ENCODE data around the gene ZC3HAV1L.

ZC3HAV1L gene

DNA sequence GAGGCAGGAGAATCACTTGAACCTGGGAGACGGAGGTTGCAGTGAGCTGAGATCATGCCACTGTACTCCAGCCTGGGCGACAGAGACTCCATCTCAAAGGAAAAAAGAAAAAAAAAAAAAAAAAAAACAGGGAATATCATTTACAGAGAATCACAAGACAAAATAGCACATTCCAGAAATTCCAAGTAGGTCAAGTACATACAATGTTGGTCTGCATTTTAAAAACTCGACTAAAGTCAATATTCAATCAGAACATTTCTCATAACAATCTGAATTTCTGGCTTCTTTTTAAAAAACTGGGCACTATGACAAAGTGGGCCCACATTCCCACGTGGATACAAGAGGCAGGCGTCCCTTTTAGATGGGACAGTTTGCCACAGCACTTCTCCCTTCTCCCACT, 12.8 kb downstream of the ZC3HAV1L start:
- Mint-ChIP-seq H3K9me3 (no peaks in the 10 kb centered on the region), H3K27ac (no peak overlapping the region), H3K27me3 (no peaks in the 10 kb centered on the region), H3K4me1 (no peaks in the 10 kb centered on the region), H3K4me3 (no peak overlapping the region), H3K36me3 (peaks cover 4% of the 10 kb centered on the region)
- no peak for DNase-seq (ENCODE audit: low spot score in 2 of 2)
- ATAC-seq (ENCODE audit: low read depth): no peak

DNA sequence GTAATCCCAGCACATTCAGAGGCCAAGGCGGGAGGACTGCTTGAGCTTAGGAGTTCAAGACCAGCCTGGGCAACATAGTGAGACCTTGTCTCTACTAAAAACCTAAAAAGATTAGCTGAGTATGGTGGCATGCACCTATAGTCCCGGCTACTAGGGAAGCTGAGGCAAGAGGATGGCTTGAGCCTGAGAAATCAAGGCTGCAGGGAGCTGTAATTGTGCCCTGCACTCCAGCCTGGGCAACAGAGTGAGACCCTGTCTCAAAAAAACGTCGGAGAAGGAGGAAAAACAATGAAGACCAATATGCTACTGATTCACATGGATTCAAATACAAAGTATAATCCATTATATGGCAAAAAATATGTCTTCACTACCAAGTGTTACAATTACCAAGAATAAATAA, 13.6 kb downstream of the ZC3HAV1L start:
- H3K4me1 Mint-ChIP-seq: no peaks in the 10 kb centered on the region
- H3K4me3 Mint-ChIP-seq: no peak overlapping the region
- H3K27me3 Mint-ChIP-seq: no peaks in the 10 kb centered on the region
- peaks cover 4% of the 10 kb centered on the region for H3K36me3 Mint-ChIP-seq
- ATAC-seq (ENCODE audit: low read depth): no peak
- no peak for DNase-seq (ENCODE audit: low spot score in 2 of 2)
- no peaks in the 10 kb centered on the region for H3K9me3 Mint-ChIP-seq
- H3K27ac Mint-ChIP-seq: no peak overlapping the region

DNA sequence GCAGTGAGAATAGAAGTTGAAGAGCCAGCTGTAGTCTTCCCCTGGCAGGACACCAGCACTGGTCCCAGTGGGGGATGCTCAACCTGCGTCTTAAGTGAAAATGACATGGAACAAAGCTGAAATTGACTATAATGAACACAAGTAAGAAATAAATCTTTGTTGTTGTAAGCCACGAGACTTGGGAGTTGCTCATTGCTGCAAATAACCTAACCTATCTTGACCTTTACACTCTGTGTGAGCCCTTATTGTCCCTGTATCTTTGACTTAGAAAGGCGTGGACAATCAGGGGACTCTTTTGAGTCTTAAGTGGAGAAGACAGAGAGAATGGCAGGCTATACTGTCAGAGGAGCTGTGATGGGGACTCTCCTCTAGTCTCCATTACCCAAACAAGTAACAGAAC, 16.9 kb downstream of the ZC3HAV1L start:
- peaks cover 4% of the 10 kb centered on the region for H3K36me3 Mint-ChIP-seq
- no peaks in the 10 kb centered on the region for H3K9me3 Mint-ChIP-seq
- peaks cover 3% of the 10 kb centered on the region for H3K27me3 Mint-ChIP-seq

DNA sequence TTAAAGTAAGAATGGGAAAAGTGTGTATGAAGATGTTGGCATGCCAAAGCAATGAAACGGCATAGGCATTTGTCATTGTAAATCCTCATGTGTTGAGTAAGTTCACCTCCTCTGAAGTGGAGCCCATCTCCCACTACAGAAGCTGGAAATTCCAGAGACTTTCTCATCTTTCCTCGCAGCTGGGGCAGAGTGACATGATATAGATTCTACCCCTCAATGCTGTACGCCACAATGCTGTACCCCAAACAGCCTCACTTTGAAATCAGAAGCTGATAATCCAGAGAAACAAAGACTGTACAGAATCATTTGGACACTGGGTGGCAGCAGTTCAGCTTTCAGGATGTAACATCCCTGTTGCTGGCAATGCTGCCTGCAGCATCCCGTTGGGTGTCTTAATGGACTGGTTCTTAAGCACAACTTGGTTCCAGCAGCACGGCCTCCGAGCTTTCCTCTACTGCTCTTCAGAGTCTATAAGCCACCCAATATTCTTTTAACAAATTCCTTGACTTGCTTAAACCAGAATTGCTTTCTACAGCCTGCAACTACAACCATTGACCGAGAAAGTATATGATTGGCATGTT, 18.8 kb downstream of the ZC3HAV1L start:
- peak; percentile 93 for ATAC-seq (ENCODE audit: low read depth)
- peaks cover 6% of the 10 kb centered on the region for H3K27me3 Mint-ChIP-seq
- peak; percentile 13 to 51 for DNase-seq (ENCODE audit: low spot score in 2 of 2)
- no peak overlapping the region for H3K27ac Mint-ChIP-seq
- no peaks in the 10 kb centered on the region for H3K4me1 Mint-ChIP-seq
- H3K4me3 Mint-ChIP-seq: no peak overlapping the region
- no peaks in the 10 kb centered on the region for H3K36me3 Mint-ChIP-seq
- H3K9me3 Mint-ChIP-seq: no peaks in the 10 kb centered on the region

More for the DNA sequence above, 16.9 kb downstream of the ZC3HAV1L start:
- ATAC-seq (ENCODE audit: low read depth): no peak
- Mint-ChIP-seq H3K4me1 (no peaks in the 10 kb centered on the region), H3K27ac (no peak overlapping the region), H3K4me3 (no peak overlapping the region)
- no peak for DNase-seq (ENCODE audit: low spot score in 2 of 2)

DNA sequence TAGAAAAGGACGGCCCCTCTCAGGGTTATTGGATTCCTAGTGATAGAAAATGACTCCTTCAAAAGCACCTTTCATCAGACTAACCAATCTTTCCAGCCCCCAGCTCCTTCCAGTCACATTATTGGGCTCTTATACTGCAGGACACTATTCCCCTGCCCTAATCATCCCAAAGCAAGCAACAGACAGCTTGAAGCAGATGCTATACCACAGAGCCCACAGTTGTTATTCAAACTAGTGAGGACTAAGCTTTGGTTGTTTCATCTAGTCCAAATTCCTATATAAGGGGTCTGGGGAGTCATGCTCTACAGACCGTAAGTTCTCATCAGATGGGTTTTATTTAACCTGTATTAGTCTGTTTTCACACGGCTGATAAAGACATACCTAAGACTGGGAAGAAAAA, 24.5 kb downstream of the ZC3HAV1L start:
- peaks cover 10% of the 10 kb centered on the region for H3K27me3 Mint-ChIP-seq
- H3K4me3 Mint-ChIP-seq: no peak overlapping the region
- H3K36me3 Mint-ChIP-seq: no peaks in the 10 kb centered on the region
- no peaks in the 10 kb centered on the region for H3K4me1 Mint-ChIP-seq
- H3K9me3 Mint-ChIP-seq: no peaks in the 10 kb centered on the region
- ATAC-seq (ENCODE audit: low read depth) (no peak), DNase-seq (ENCODE audit: low spot score in 2 of 2) (no peak)
- no peak overlapping the region for H3K27ac Mint-ChIP-seq

DNA sequence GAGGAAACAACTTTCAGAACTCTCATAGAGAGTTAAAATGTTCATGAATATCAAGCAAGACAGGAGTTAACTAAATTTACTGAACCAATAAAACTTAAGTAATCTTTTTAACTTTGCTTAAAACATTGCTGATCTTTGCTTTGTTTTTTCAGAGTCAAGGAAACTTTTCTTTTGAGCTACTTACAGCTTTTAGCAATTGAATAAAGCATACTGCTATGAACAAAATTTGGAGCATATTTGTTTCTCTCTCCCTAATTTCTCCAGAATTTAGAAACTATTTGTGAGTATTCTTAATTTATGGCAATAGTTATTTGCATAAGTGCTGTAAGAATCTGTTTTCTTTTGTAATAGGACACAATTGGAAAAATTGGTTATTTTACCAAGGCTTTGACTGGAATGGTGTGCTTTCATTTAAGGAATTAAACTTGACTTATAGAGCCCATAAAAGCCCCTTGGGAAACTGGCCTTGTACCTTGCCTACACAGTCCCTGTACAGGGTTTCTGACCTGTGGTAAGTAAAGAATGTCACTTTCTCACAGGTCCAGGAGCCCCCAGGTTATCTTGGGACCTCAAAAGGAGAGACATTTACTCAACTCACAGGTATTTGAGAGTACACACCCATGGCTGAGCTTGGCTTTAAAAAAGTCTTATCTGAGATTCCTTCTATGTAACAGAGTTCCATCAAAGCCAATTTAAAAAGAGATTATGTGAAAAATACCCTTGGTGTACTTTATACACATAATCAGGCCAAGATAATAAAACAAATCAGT, 31.3 kb downstream of the ZC3HAV1L start:
- Mint-ChIP-seq H3K36me3 (no peaks in the 10 kb centered on the region), H3K9me3 (peaks cover 6% of the 10 kb centered on the region), H3K27ac (no peak overlapping the region), H3K27me3 (no peaks in the 10 kb centered on the region), H3K4me3 (no peak overlapping the region), H3K4me1 (no peaks in the 10 kb centered on the region)
- ATAC-seq (ENCODE audit: low read depth): no peak
- DNase-seq (ENCODE audit: low spot score in 2 of 2): no peak

DNA sequence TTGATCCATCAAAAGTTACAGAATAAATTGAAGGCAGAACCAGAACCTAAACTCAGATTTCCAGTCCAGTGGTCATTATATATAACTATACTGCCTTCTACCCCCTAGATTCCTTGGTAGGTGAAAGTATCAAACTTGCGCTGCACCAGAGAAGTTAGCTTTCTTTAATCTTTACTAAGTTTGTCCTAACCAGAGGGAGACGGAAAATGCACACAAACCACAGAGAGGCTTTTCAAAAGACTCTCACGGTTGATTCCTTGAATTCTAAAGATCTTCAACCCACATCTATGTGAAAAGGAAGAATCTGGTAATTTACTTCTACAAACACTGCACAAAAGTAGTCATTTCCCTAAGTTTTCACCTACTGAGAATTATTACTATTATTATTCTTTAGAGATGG, 36.4 kb downstream of the ZC3HAV1L start:
- no peak for DNase-seq (ENCODE audit: low spot score in 2 of 2)
- Mint-ChIP-seq H3K4me3 (no peak overlapping the region), H3K36me3 (no peaks in the 10 kb centered on the region), H3K9me3 (peaks cover 2% of the 10 kb centered on the region), H3K27me3 (peaks cover 4% of the 10 kb centered on the region), H3K4me1 (no peaks in the 10 kb centered on the region), H3K27ac (no peak overlapping the region)
- no peak for ATAC-seq (ENCODE audit: low read depth)

DNA sequence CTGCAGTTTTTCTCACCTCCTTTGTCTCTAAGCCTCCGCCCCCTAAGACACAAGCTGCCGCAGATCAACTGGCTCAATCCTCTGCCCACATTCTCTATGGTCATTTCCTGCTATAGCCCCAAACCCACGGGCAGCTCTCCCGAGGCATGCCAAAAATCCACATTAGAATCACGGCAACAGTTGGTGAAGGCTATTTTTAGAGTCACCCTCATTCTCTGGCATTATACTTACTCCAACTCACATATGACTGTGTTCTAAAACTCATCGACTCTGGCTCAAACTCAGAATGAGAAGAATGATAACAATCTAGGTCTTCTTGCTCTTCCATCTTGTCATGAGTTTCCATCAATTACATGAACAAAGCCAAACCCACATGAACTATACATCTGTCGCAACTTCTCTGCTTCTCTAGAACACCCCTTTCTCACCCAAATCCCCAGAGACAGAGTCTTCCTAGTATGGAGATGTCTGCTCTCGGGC, 43.8 kb downstream of the ZC3HAV1L start:
- Mint-ChIP-seq H3K9me3 (peaks cover 1% of the 10 kb centered on the region), H3K36me3 (peaks cover 4% of the 10 kb centered on the region), H3K27ac (no peak overlapping the region), H3K4me3 (no peak overlapping the region), H3K4me1 (no peaks in the 10 kb centered on the region), H3K27me3 (peaks cover 21% of the 10 kb centered on the region)
- ATAC-seq (ENCODE audit: low read depth): no peak
- DNase-seq (ENCODE audit: low spot score in 2 of 2): no peak

DNA sequence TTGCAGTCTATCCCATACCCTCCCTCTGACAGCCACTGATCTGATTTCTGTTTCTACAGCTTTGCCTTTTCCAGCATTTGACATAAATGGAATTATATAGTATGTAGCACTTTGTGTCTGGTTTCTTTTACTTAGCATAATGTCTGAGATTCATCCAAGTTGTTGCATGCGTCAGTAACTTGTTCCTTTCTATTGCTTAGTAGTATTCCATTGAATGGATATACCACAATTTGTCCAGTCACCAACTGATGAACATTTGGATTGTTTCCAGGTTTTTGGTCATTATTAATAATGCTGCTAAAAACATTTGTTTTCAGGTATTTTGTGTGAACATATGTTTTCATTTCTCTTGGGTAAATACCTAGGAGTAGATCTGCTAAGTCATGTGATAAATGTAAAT, 48.2 kb downstream of the ZC3HAV1L start:
- peaks cover 20% of the 10 kb centered on the region for H3K27me3 Mint-ChIP-seq
- no peak for DNase-seq (ENCODE audit: low spot score in 2 of 2)
- peaks cover 4% of the 10 kb centered on the region for H3K36me3 Mint-ChIP-seq
- ATAC-seq (ENCODE audit: low read depth): no peak
- H3K9me3 Mint-ChIP-seq: peaks cover 3% of the 10 kb centered on the region
- no peaks in the 10 kb centered on the region for H3K4me1 Mint-ChIP-seq
- no peak overlapping the region for H3K27ac Mint-ChIP-seq
- H3K4me3 Mint-ChIP-seq: no peak overlapping the region

DNA sequence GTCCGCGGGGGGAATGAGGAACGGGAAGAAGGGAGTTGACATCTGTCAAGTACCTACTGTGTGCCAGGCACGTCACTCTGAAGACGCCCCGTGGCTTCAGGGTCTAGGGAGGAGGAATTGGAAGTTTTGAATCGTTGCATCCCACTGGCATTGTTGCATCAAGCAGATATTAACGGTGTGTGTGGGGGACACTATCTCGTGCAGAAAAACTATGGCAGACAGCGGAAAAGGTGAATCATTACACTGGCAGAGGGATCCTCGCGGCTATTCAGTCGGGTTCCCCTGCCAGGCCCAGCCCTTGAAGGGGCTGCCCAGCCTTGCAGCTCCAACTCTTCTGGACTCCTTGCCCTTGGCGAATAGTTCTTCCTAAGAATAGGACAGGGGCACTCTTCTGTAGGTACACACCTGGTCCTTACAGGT, 53.6 kb downstream of the ZC3HAV1L start:
- no peak for ATAC-seq (ENCODE audit: low read depth)
- Mint-ChIP-seq H3K9me3 (peaks cover 2% of the 10 kb centered on the region), H3K4me1 (peaks cover 14% of the 10 kb centered on the region), H3K36me3 (no peaks in the 10 kb centered on the region), H3K27ac (no peak overlapping the region), H3K27me3 (peaks cover 24% of the 10 kb centered on the region), H3K4me3 (peak overlapping the region; percentile 71)
- DNase-seq (ENCODE audit: low spot score in 2 of 2): no peak

DNA sequence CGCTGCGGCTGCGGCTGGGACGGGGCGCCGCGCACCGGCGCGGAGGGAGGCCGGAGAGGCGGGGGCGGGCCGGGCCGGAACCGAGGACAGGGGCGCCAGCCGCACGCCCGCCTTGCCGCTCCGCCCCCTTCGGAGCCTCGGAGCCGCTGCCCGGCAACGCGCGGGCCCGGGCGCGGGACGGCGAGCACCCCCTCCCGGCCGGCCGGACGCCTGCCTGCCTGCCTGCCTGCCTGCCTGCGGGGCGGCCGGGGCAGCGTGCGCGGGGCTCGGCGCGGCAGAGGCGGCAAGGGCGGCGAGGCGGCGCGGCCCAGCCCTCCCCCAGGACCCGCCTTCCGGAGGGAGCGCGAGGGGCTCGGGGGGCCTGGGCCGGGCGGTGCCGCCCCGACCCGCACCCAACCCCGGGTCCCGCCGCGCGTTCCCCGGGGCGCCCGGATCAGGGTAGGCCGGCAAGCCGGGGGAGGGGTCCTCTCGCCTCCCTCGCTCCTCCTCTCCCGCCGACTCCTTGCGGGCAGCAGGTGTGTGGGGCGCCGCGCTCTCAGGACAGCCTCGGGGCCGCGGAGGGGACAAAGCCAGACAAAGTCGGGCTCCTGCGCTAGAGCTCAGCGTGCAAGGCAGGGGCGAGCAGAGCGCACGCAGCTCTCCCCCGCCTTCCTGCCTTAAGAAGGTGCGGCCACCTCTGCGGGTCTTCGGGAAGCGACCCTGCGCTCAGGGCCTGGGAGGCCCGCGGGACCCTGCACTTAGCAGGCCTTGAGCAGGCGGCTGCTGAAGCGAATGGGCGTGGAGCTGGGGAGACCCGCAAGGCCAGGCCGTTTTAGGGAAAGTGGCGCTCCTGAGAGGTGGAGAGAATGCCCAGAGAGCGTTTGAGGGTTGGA, 54.3 kb downstream of the ZC3HAV1L start, which contains the start of gene KIAA1549:
Gene KIAA1549, minus strand, starts transcription at position 58 of the 872 bp plus-strand sequence. CDS start 120 bp downstream, outside the sequence.
- Mint-ChIP-seq H3K27me3 (peaks cover 24% of the 10 kb centered on the region), H3K9me3 (peaks cover 2% of the 10 kb centered on the region), H3K27ac (peak within 1 kb of the TSS; percentile 64), H3K4me1 (peaks cover 14% of the 10 kb centered on the region), H3K36me3 (no peaks in the 10 kb centered on the region), H3K4me3 (peak within 1 kb of the TSS; percentile 92)
- ATAC-seq (ENCODE audit: low read depth): peak; percentile 87
- peak; percentile 14 to 39 for DNase-seq (ENCODE audit: low spot score in 2 of 2)

DNA sequence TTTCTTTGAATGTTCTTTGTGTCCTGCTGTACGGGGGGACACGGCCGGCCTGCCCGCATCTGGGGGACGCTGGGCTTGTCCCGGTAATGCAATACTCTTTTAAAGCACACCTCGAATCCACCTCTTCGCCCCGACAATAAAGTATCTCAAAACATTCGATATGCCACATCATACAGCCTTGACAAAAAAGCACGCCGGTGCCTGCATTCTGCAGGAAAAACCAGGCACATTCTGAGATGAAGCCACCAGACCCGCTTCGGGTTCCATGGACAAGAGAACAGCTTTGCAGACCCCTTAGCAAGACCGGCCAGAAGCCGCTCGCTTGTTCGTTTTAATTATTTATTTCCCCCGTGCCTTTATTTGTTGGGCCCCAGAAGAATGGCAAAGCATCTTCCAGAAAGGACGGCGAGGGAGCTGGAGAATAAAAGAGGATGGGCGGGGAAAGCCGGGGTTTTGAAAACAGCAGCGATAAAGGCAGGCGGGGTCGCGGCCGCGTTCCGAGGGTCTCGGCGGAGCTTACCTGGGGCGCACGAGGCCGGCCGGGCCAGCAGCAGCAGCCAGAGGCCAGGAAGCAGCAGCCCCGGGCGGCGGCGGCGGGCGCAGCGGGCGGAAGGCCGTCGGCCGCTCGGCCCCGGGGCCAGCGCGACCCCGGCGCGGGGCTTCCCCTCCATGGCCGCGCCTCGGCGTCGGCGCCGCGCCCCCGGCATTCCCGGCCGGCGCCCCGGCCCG, 55.1 kb downstream of the ZC3HAV1L start:
- peak in 1 of 2 donors; percentile 19 for DNase-seq (ENCODE audit: low spot score in 2 of 2)
- H3K27me3 Mint-ChIP-seq: peaks cover 22% of the 10 kb centered on the region
- peak overlapping the region; percentile 64 for H3K27ac Mint-ChIP-seq
- peaks cover 14% of the 10 kb centered on the region for H3K4me1 Mint-ChIP-seq
- no peaks in the 10 kb centered on the region for H3K9me3 Mint-ChIP-seq
- peak overlapping the region; percentile 92 for H3K4me3 Mint-ChIP-seq
- peak; percentile 32 for ATAC-seq (ENCODE audit: low read depth)
- H3K36me3 Mint-ChIP-seq: no peaks in the 10 kb centered on the region

DNA sequence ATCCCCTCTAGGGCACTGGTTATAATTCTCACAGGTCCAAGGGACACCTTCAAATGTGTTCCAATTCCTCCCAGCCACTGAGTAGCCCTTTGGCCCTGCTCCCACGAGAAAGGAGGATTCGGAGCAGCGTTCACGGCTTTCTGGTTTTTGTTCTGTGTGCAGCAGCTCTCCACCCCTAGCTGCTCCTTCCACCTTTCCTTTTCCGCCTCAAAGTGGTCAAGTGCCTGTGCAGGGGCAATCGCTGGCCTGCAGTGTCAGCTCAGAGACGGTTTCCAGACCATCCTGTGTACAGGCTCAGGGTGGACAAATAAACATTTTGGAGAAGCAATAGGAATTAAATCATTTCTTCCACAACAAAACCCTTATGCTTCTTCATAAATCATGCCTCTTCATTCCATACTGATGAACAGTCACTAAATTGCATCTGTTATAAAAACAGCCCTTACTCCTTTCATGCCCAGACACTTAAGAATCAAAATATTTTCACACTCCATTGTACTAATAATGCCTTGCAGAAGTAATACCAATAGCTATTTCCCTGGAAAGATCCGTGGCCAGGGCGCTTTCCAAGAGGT, 55.8 kb downstream of the ZC3HAV1L start:
- peak overlapping the region; percentile 64 for H3K27ac Mint-ChIP-seq
- ATAC-seq (ENCODE audit: low read depth) (no peak), DNase-seq (ENCODE audit: low spot score in 2 of 2) (no peak)
- peaks cover 24% of the 10 kb centered on the region for H3K27me3 Mint-ChIP-seq
- peaks cover 14% of the 10 kb centered on the region for H3K4me1 Mint-ChIP-seq
- no peaks in the 10 kb centered on the region for H3K9me3 Mint-ChIP-seq
- no peaks in the 10 kb centered on the region for H3K36me3 Mint-ChIP-seq
- peak overlapping the region; percentile 92 for H3K4me3 Mint-ChIP-seq

Data from memory B cell (primary cell).